H9 (cell line): ENCODE measurements around the gene PRKCA. TPM values are rescaled to one million over a fixed set of nuclear protein-coding genes. Genes with fewer than 3 reads are reported as not detected.

Experiments
- DNase-seq: peaks from one replicate; pipeline ENCODE4 v3.0.0-alpha.2; 2017
- H2AFZ ChIP-seq: one replicate; pipeline ENCODE4 v1.6.1; 2013; ENCODE audit warnings: mild to moderate bottlenecking, low read length, control low read depth, moderate library complexity
- H2AK5ac ChIP-seq: 2 replicates; pipeline ENCODE4 v1.6.1; 2013; ENCODE audit warnings: low read length, control low read depth, mixed read lengths; ENCODE audit not compliant: insufficient read length
- H2BK120ac ChIP-seq: one replicate; pipeline ENCODE4 v1.6.1; 2013; ENCODE audit warnings: low read depth, mild to moderate bottlenecking, low read length, control low read depth, inconsistent platforms; ENCODE audit not compliant: poor library complexity, severe bottlenecking
- H2BK12ac ChIP-seq: 2 replicates; pipeline ENCODE4 v1.6.1; 2013; ENCODE audit warnings: low read length, control low read depth, mixed read lengths, low read depth; ENCODE audit not compliant: insufficient read length
- H2BK15ac ChIP-seq: 2 replicates; pipeline ENCODE4 v1.6.1; 2013; ENCODE audit warnings: low read depth, low read length, control low read depth
- H2BK20ac ChIP-seq: one replicate; pipeline ENCODE4 v1.6.1; 2013; ENCODE audit warnings: low read depth, mild to moderate bottlenecking, low read length, control low read depth, inconsistent platforms; ENCODE audit not compliant: poor library complexity, severe bottlenecking
- H2BK5ac ChIP-seq: 2 replicates; pipeline ENCODE4 v1.6.1; 2013; ENCODE audit warnings: low read length, control low read depth, mixed read lengths; ENCODE audit not compliant: insufficient read length
- H3K14ac ChIP-seq: 2 replicates; pipeline ENCODE4 v1.6.1; 2013; ENCODE audit warnings: low read length, control low read depth; ENCODE audit not compliant: insufficient read depth
- H3K18ac ChIP-seq: 2 replicates; pipeline ENCODE4 v1.6.1; 2013; ENCODE audit warnings: low read depth, mild to moderate bottlenecking, mixed read lengths, low read length, control low read depth; ENCODE audit not compliant: insufficient read length
- H3K23ac ChIP-seq: 2 replicates; pipeline ENCODE4 v1.6.1; 2013; ENCODE audit warnings: low read length, control low read depth, mixed read lengths, low read depth; ENCODE audit not compliant: insufficient read length
- H3K23me2 ChIP-seq: 2 replicates; pipeline ENCODE4 v1.6.1; 2013; ENCODE audit warnings: low read depth, mild to moderate bottlenecking, mixed read lengths, low read length, control low read depth; ENCODE audit not compliant: insufficient read length, poor library complexity, severe bottlenecking
- H3K27ac ChIP-seq: 2 replicates; pipeline ENCODE4 v1.5.1; 2013; ENCODE audit warnings: low read length, control low read depth, mixed read lengths, low read depth; ENCODE audit not compliant: insufficient read length
- H3K27me3 ChIP-seq: 2 replicates; pipeline ENCODE4 v1.6.1; 2013; ENCODE audit warnings: low read length, control low read depth, inconsistent platforms; ENCODE audit not compliant: insufficient read depth
- H3K4ac ChIP-seq: 2 replicates; pipeline ENCODE4 v1.6.1; 2013; ENCODE audit warnings: low read depth, mild to moderate bottlenecking, control low read depth, inconsistent platforms, low read length, moderate library complexity
- H3K4me1 ChIP-seq: 2 replicates; pipeline ENCODE4 v1.6.1; 2013; ENCODE audit warnings: low read length, control low read depth, inconsistent platforms; ENCODE audit not compliant: insufficient read depth
- H3K4me2 ChIP-seq: 2 replicates; pipeline ENCODE4 v1.6.1; 2013; ENCODE audit warnings: low read length, control low read depth, mixed read lengths; ENCODE audit not compliant: insufficient read length, insufficient read depth
- H3K56ac ChIP-seq: 2 replicates; pipeline ENCODE4 v1.6.1; 2013; ENCODE audit warnings: low read depth, mild to moderate bottlenecking, mixed read lengths, low read length, control low read depth; ENCODE audit not compliant: insufficient read length
- H3K79me1 ChIP-seq: 2 replicates; pipeline ENCODE4 v1.6.1; 2013; ENCODE audit warnings: low read depth, mild to moderate bottlenecking, moderate library complexity, low read length, control low read depth, inconsistent platforms; ENCODE audit not compliant: insufficient read depth, poor library complexity, severe bottlenecking
- H3K79me2 ChIP-seq: 2 replicates; pipeline ENCODE4 v1.6.1; 2013; ENCODE audit warnings: low read length, control low read depth, inconsistent platforms; ENCODE audit not compliant: insufficient read depth
- H3K9ac ChIP-seq: 2 replicates; pipeline ENCODE4 v1.6.1; 2013; ENCODE audit warnings: low read length, control low read depth, mixed read lengths; ENCODE audit not compliant: insufficient read length; ENCODE audit errors: extremely low read depth
- H3K9me3 ChIP-seq: one replicate; pipeline ENCODE4 v1.6.1; 2013; ENCODE audit warnings: low read depth, low read length, inconsistent platforms; ENCODE audit not compliant: control insufficient read depth
- H3T11ph ChIP-seq: one replicate; pipeline ENCODE4 v1.6.1; 2013; ENCODE audit warnings: mild to moderate bottlenecking, low read length, control low read depth, inconsistent platforms
- H4K20me1 ChIP-seq: one replicate; pipeline ENCODE4 v1.6.1; 2013; ENCODE audit not compliant: control insufficient read depth, insufficient read length, insufficient read depth
- H4K5ac ChIP-seq: 2 replicates; pipeline ENCODE4 v1.6.1; 2013; ENCODE audit warnings: low read depth, mild to moderate bottlenecking, mixed read lengths, low read length, control low read depth; ENCODE audit not compliant: insufficient read length
- H4K8ac ChIP-seq: replicated peaks from 2 replicates; pipeline ENCODE4 v1.6.1; 2013; ENCODE audit warnings: low read length, control low read depth, mixed read lengths, low read depth; ENCODE audit not compliant: insufficient read length
- H4K91ac ChIP-seq: 2 replicates; pipeline ENCODE4 v1.6.1; 2013; ENCODE audit warnings: low read depth, mild to moderate bottlenecking, moderate library complexity, mixed read lengths, low read length, control low read depth; ENCODE audit not compliant: insufficient read length
- H3K27ac Mint-ChIP-seq, 3 experiments: 2 replicates in 2 of 3; 3 replicates in 1 of 3; pipeline ENCODE4 v1.8.0; 2020 to 2021; ENCODE audit warnings: mixed read lengths in 3 of 3, mild to moderate bottlenecking in 1 of 3, moderate library complexity in 1 of 3
- H3K27me3 Mint-ChIP-seq: 2 replicates; pipeline ENCODE4 v1.8.0; 2021; ENCODE audit warnings: low read depth, mild to moderate bottlenecking, moderate library complexity, mixed read lengths
- H3K36me3 Mint-ChIP-seq, 3 experiments: 2 replicates in 2 of 3; 3 replicates in 1 of 3; pipeline ENCODE4 v1.8.0; 2020 to 2021; ENCODE audit warnings: low read depth in 3 of 3, mixed read lengths in 3 of 3; ENCODE audit not compliant: insufficient read depth in 1 of 3
- H3K4me1 Mint-ChIP-seq, 2 experiments: 2 replicates each; pipeline ENCODE4 v1.8.0; 2020; ENCODE audit warnings: mixed read lengths in 2 of 2
- H3K4me3 Mint-ChIP-seq, 2 experiments: 2 replicates in 1 of 2; 3 replicates in 1 of 2; pipeline ENCODE4 v1.8.0; 2020 to 2021; ENCODE audit warnings: mild to moderate bottlenecking in 2 of 2, mixed read lengths in 2 of 2, moderate library complexity in 1 of 2
- H3K9me3 Mint-ChIP-seq, 2 experiments: 2 replicates in 1 of 2; 3 replicates in 1 of 2; pipeline ENCODE4 v1.8.0; 2020; ENCODE audit warnings: mild to moderate bottlenecking in 2 of 2, mixed read lengths in 2 of 2, moderate library complexity in 1 of 2
- CTCF ChIP-seq: fragments of 200-600 bp; sonication (generic); conservative IDR thresholded peaks from 3 replicates; pipeline ENCODE4 v1.8.0; 2021; ENCODE audit warnings: antibody characterized with exemption, mild to moderate bottlenecking
- WGBS: extraction: QIAGEN DNeasy Blood & Tissue Kit; methylation state at CpG from one replicate; pipeline ENCODE4 v1.1.7; 2013; ENCODE audit warnings: missing lambda C conversion rate, low lambda C conversion rate, mixed read lengths; ENCODE audit not compliant: insufficient read length; ENCODE audit errors: extremely low coverage; 5-methylcytosine and 5-hydroxymethylcytosine counted together
- total RNA-seq: library from RNA; stranded (reverse); gene quantifications from 2 replicates; pipeline ENCODE4 v1.2.1, GENCODE V29; 2021

PRKCA gene
- total RNA-seq, 1 experiment from 2014 or later = 10.5 TPM

- Histone ChIP-seq H3K56ac (no peak overlapping the region), H4K8ac (no peak overlapping the region), H3K9ac (no peak overlapping the region), H3K27ac (no peak overlapping the region), H2BK12ac (no peak overlapping the region), H2BK20ac (no peak overlapping the region), H2BK15ac (no peak overlapping the region), H3K14ac (no peak overlapping the region), H4K20me1 (no peaks in the 10 kb centered on the region), H3K79me1 (no peaks in the 10 kb centered on the region), H2AK5ac (no peak overlapping the region), H3K23me2 (no peaks in the 10 kb centered on the region), H2BK120ac (no peak overlapping the region), H3K23ac (no peak overlapping the region), H3K27me3 (no peaks in the 10 kb centered on the region), H4K91ac (no peak overlapping the region), H3K79me2 (no peaks in the 10 kb centered on the region), H2AFZ (no peak overlapping the region), H3T11ph (no peak overlapping the region), H3K9me3 (no peaks in the 10 kb centered on the region), H4K5ac (no peak overlapping the region), H2BK5ac (no peak overlapping the region), H3K18ac (no peak overlapping the region), H3K4me1 (peaks cover 2% of the 10 kb centered on the region; the same call in 1 of the 2 replicates), H3K4me2 (no peak overlapping the region), H3K4ac (no peak overlapping the region)
- H3K9me3 Mint-ChIP-seq = no peaks in the 10 kb centered on the region
- WGBS = no CpG with 5 or more reads among the region's 11 CpGs
- no peak overlapping the region for H3K4me3 Mint-ChIP-seq
- no peak for DNase-seq
- no peak overlapping the region for H3K27ac Mint-ChIP-seq
- no peak for TF ChIP-seq CTCF
- no peaks in the 10 kb centered on the region for H3K27me3 Mint-ChIP-seq
- H3K36me3 Mint-ChIP-seq = peaks cover 0 to 3% (median 0%) of the 10 kb centered on the region in 3 experiments; a peak in 4 of 7 replicates
- peaks cover 14 to 22% of the 10 kb centered on the region in 2 experiments for H3K4me1 Mint-ChIP-seq
Observed at GRCh38 chr17:66643815-66644710, 341.6 kb downstream of the PRKCA start.
